ENCODE measurements around the gene PFN1. TPM values are rescaled to one million over a fixed set of nuclear protein-coding genes. Genes with fewer than 3 reads are reported as not detected.
"Not testable (repeated sequence)": the region's sequence is repeated elsewhere in the genome, so short reads cannot be mapped to it uniquely, and the experiment has no call there.

Gene PFN1
- total and polyA plus RNA-seq, 3 donors from 2014 or later: 244 to 349 (median 257) TPM

DNA sequence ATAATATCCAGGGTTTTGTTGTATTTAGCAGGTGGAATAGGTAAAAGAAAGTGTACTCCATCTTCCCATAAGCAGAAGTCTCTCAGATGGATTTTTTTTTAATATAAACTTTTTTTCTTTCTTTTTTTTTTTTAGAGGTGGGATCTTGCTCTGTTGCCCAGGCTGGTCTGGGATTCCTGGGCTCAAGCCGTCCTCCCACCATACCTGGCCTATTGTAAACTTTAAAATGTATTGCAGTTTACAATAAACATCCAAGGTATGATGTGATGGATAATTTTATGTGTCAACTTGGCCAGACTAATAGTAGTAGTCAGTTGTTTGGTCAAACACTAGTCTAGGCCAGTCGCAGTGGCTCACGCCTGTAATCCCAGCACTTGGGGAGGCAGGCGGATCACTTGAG is 27.0 kb downstream of the PFN1 start:
- TF ChIP-seq, protein P1, sequence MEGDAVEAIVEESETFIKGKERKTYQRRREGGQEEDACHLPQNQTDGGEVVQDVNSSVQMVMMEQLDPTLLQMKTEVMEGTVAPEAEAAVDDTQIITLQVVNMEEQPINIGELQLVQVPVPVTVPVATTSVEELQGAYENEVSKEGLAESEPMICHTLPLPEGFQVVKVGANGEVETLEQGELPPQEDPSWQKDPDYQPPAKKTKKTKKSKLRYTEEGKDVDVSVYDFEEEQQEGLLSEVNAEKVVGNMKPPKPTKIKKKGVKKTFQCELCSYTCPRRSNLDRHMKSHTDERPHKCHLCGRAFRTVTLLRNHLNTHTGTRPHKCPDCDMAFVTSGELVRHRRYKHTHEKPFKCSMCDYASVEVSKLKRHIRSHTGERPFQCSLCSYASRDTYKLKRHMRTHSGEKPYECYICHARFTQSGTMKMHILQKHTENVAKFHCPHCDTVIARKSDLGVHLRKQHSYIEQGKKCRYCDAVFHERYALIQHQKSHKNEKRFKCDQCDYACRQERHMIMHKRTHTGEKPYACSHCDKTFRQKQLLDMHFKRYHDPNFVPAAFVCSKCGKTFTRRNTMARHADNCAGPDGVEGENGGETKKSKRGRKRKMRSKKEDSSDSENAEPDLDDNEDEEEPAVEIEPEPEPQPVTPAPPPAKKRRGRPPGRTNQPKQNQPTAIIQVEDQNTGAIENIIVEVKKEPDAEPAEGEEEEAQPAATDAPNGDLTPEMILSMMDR (IDR thresholded peaks at IDR 0.05): no peak
- TF ChIP-seq POLR2A (IDR thresholded peaks at IDR 0.05): no peak
- no peaks in the 10 kb centered on the region for H3K27me3 ChIP-seq
- H3K27ac ChIP-seq: no peak overlapping the region
- 91 to 94% methylated on average over 4 of the region's 4 CpGs for WGBS, 2 donors
- no peak for DNase-seq
- no peaks in the 10 kb centered on the region for H3K4me1 ChIP-seq
- no peak overlapping the region for H3K4me3 ChIP-seq
- no peaks in the 10 kb centered on the region for H3K9me3 ChIP-seq
- no peaks in the 10 kb centered on the region for H3K36me3 ChIP-seq (ENCODE audit: low read depth, missing control alignments)
- intact Hi-C loops (cut with DNase I; ENCODE audit: low total_unique reads): no loop called here

DNA sequence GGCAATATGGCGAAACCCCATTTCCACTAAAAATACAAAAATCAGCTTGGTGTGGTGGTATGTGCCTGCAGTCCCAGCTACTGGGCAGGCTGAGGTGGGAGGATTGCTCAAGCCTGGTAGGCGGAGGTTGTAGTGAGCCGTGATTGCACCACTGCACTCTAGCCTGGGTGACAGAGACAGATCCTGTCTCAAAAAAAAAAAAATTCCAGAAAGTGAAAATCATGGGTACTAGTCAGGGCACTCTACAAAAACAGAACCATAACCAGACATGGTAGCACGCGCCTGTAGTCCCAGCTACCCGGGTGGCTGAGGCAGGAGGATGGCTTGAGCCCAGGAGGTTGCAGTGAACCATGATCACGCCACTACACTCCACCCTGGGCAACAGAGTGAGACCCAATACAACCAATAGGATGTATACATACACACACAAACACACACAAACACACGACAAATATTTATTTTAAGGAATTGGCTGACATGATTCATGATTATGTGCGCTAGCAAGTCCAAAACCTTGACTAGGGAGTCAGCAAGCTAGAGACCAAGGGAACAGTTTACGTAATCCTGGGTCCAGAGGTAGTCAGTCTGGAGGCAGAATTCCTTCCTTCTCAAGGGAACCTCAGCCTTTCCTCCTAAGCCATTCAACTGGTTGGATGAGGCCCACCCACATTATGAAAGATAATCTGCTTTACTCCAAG is 27.8 kb downstream of the PFN1 start:
- DNase-seq: no peak
- no peak for TF ChIP-seq POLR2A (IDR thresholded peaks at IDR 0.05)
- TF ChIP-seq, protein P1 (IDR thresholded peaks at IDR 0.05): no peak
- no peak overlapping the region for H3K27ac ChIP-seq
- H3K27me3 ChIP-seq: no peaks in the 10 kb centered on the region
- H3K36me3 ChIP-seq (ENCODE audit: low read depth, missing control alignments): no peaks in the 10 kb centered on the region
- H3K9me3 ChIP-seq: no peaks in the 10 kb centered on the region
- H3K4me3 ChIP-seq: no peak overlapping the region
- 85 to 87% methylated on average over 9 to 10 of the region's 10 CpGs for WGBS, 2 donors
- intact Hi-C loops (cut with DNase I; ENCODE audit: low total_unique reads): no loop called here
- peaks cover 3% of the 10 kb centered on the region for H3K4me1 ChIP-seq

DNA sequence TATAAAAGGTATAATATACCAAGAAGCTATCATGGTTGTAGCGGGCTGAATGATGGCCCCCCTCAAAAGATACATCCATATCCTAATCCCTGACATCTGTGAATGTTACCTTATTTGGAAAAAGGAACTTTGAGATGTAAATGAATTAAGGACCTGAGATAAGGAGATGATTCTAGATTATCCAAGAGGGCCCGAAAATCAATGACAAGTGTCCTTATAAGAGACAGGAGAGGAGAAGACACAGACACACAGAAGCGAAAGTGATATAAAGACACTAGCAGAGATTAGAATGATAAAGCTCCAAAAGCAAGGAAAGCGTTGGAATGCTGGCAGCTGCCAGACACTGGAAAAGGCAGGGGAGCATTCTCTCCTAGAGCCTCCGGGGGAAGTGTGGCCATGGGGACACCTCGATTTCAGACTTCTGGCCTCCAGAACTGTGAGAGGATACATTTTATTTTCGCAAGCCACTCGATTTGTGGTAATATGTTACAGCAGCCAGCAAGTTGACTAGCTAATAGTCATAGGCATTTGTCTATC is 28.8 kb downstream of the PFN1 start:
- Histone ChIP-seq H3K36me3 (ENCODE audit: low read depth, missing control alignments) (no peaks in the 10 kb centered on the region), H3K4me3 (no peak overlapping the region), H3K4me1 (peaks cover 3% of the 10 kb centered on the region), H3K27ac (no peak overlapping the region), H3K9me3 (no peaks in the 10 kb centered on the region), H3K27me3 (no peaks in the 10 kb centered on the region)
- TF ChIP-seq, protein P1 (IDR thresholded peaks at IDR 0.05): no peak
- no peak for TF ChIP-seq POLR2A (IDR thresholded peaks at IDR 0.05)
- 71 to 73% methylated on average over 8 of the region's 8 CpGs for WGBS, 2 donors
- DNase-seq: no peak
- intact Hi-C loops (cut with DNase I; ENCODE audit: low total_unique reads): no loop called here

DNA sequence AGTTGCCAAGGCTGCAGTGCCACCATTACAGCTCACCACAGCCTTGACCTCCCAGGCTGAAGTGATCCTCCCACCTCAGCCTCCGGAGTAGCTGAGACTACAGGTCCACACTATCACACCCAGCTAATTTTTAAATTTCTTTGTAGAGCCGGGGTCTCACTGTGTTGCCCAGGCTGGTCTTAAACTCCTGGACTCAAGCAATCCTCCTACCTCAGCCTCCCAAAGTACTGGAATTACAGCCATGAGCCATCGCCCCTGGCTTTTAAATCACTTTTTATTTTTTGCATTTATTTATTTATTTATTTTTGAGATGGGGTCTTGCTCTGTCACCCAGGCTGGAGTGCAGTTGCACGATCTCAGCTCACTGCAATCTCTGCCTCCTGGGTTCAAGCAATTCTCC is 33.8 kb downstream of the PFN1 start:
- intact Hi-C loops (cut with DNase I; ENCODE audit: low total_unique reads); H3K36me3 ChIP-seq (ENCODE audit: low read depth, missing control alignments); H3K27me3 ChIP-seq; H3K9me3 ChIP-seq; H3K4me3 ChIP-seq; H3K4me1 ChIP-seq; DNase-seq; H3K27ac ChIP-seq: not testable (repeated sequence)
- WGBS, 2 donors: 75 to 82% methylated on average over 4 of the region's 4 CpGs

DNA sequence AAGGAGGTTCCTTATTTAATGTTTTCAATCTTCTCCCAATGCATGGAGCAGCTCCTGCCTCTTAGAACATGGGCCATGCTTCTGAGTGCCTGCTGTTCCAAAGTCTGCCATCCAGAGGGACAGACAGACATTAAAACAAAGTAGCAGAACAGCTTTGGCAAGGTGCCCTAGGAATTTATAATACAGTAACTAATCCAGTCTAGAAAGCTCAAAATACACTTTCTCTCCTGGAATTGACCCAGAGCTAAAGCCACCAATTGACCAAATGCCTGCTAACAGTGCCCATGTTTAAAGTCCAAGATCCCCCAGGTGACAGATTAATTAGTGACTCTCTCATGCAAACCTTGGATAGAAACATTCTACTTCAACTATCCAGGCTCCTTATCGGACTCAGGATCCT is 34.3 kb downstream of the PFN1 start:
- 82 to 86% methylated on average over 1 of the region's 1 CpG for WGBS, 2 donors
- intact Hi-C loops (cut with DNase I; ENCODE audit: low total_unique reads): no loop called here

More for the DNA sequence above, 34.3 kb downstream of the PFN1 start:
- DNase-seq: peak; percentile 79
- no peaks in the 10 kb centered on the region for H3K27me3 ChIP-seq
- H3K4me3 ChIP-seq: no peak overlapping the region
- no peaks in the 10 kb centered on the region for H3K36me3 ChIP-seq (ENCODE audit: low read depth, missing control alignments)
- H3K27ac ChIP-seq: no peak overlapping the region
- H3K4me1 ChIP-seq: peaks cover 8% of the 10 kb centered on the region
- no peak for TF ChIP-seq POLR2A (IDR thresholded peaks at IDR 0.05)
- TF ChIP-seq, protein P1 (IDR thresholded peaks at IDR 0.05): no peak
- no peaks in the 10 kb centered on the region for H3K9me3 ChIP-seq

Measured in testis (tissue), 3 donors.